Colonic mucosa (tissue), 4 donors: ENCODE results near the gene CPSF3. TPM values are rescaled to one million over a fixed set of nuclear protein-coding genes. Genes with fewer than 3 reads are reported as not detected.

Experiments used
- DNase-seq: peaks from one replicate; pipeline ENCODE4 v3.0.0-alpha.2; 2020
- H3K27ac ChIP-seq: fragments of 200-600 bp; one replicate; pipeline ENCODE4 v1.8.0; 2021
- H3K27me3 ChIP-seq: fragments of 200-600 bp; one replicate; pipeline ENCODE4 v1.8.0; 2021
- H3K36me3 ChIP-seq: fragments of 200-600 bp; one replicate; pipeline ENCODE4 v1.8.0; 2021
- H3K4me1 ChIP-seq: fragments of 200-600 bp; one replicate; pipeline ENCODE4 v1.8.0; 2021; ENCODE audit warnings: mild to moderate bottlenecking
- H3K4me3 ChIP-seq: fragments of 200-600 bp; one replicate; pipeline ENCODE4 v1.8.0; 2021
- H3K9ac ChIP-seq, 2 donors: one replicate each; pipeline ENCODE4 v1.7.0; 2013; ENCODE audit warnings: control low read depth in 2 of 2, low read depth in 2 of 2, low read length in 2 of 2
- H3K9me3 ChIP-seq: fragments of 200-600 bp; one replicate; pipeline ENCODE4 v1.8.0; 2021
- CTCF ChIP-seq: fragments of 200-600 bp; IDR thresholded peaks from one replicate; pipeline ENCODE4 v1.8.0; 2022; ENCODE audit warnings: antibody characterized with exemption, mild to moderate bottlenecking
- intact Hi-C: fragments of 100-400 bp; cut with DNase I; formaldehyde crosslinking; loops from one replicate; pipeline ENCODE4 v1.14.1; 2022
- total RNA-seq, 2 donors: library from RNA; stranded (reverse); fragmentation: NEBNext Ultra II Directional in 1 of 2; extraction: Animal tissue kit (Norgen Biotek cat#: 25700) in 1 of 2; gene quantifications; one replicate each; pipeline ENCODE4 v1.2.1, GENCODE V29; 2021
- donor health status: healthy.
- donor health status: DM: no; HTN: no; CAD: no.
- donor health status: DM: no; HTN: no; CAD: no.

CPSF3 gene
- total RNA-seq, 2 donors from 2014 or later, result 24.6 to 37.0 TPM

GRCh38 chr2:9423922-9424272, 443 bp downstream of the CPSF3 start:
- no peaks in the 10 kb centered on the region for H3K27me3 ChIP-seq
- intact Hi-C loops, result no loop called here
- H3K4me1 ChIP-seq, result peaks cover 4% of the 10 kb centered on the region
- no peak for DNase-seq
- peak overlapping the region; percentile 91 for H3K4me3 ChIP-seq
- H3K9me3 ChIP-seq, result no peaks in the 10 kb centered on the region
- peak overlapping the region; percentile 80 to 96 for H3K9ac ChIP-seq
- H3K36me3 ChIP-seq, result no peaks in the 10 kb centered on the region
- H3K27ac ChIP-seq, result peak overlapping the region; percentile 87
- TF ChIP-seq CTCF, result no peak

DNA sequence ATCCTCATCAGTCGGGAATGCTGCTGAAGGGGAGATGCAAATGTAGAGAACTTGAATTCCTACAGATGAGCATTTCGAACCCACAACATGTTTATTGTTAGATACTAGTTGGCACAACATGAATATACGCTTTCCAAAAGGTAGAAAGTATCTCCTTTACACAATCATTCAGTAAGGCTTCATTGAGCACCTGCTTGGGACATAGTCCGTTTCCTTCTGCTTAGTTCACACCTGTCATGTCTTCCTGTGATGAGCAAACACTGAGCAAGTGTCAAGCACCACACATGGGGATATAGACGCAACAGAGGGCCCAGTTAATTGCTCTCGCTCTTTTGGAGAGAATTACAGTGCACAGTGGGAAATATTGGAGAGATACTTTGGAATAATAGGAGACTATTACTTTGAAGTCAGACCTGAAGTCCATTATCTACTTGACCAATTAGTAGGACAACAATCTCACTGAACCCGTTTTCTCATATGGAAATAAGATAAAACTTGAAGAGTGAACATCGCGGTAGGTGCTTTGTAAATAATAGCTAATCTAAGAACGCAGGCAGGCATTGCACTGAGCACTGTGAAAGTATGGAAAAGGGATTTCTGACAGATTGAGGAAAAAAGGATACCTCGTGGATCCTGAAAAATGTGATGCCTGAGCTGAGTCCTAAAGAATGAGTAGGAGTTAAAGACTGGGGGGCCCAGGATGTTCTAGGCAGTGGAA, 1.2 kb downstream of the CPSF3 start:
- DNase-seq, result no peak
- Histone ChIP-seq H3K9me3 (no peaks in the 10 kb centered on the region), H3K36me3 (no peaks in the 10 kb centered on the region), H3K9ac (peak overlapping the region; percentile 80 to 96), H3K27me3 (no peaks in the 10 kb centered on the region), H3K4me1 (peaks cover 4% of the 10 kb centered on the region), H3K4me3 (peak overlapping the region; percentile 91), H3K27ac (no peak overlapping the region)
- TF ChIP-seq CTCF, result no peak
- intact Hi-C loops, result no loop called here

- intact Hi-C loops, result no loop called here
- Histone ChIP-seq H3K36me3 (peaks cover 13% of the 10 kb centered on the region), H3K27ac (no peak overlapping the region), H3K4me3 (no peak overlapping the region), H3K4me1 (no peaks in the 10 kb centered on the region), H3K27me3 (no peaks in the 10 kb centered on the region), H3K9ac (no peak overlapping the region), H3K9me3 (no peaks in the 10 kb centered on the region)
- no peak for DNase-seq
- TF ChIP-seq CTCF, result no peak
Measured at GRCh38 chr2:9428965-9429577, 5.6 kb downstream of the CPSF3 start.

GRCh38 chr2:9430316-9431293, 7.2 kb downstream of the CPSF3 start:
- no peak for DNase-seq
- Histone ChIP-seq H3K4me3 (no peak overlapping the region), H3K4me1 (no peaks in the 10 kb centered on the region), H3K27me3 (no peaks in the 10 kb centered on the region), H3K9ac (no peak overlapping the region), H3K36me3 (peaks cover 13% of the 10 kb centered on the region), H3K27ac (no peak overlapping the region), H3K9me3 (no peaks in the 10 kb centered on the region)
- intact Hi-C loops, result no loop called here
- no peak for TF ChIP-seq CTCF

DNA sequence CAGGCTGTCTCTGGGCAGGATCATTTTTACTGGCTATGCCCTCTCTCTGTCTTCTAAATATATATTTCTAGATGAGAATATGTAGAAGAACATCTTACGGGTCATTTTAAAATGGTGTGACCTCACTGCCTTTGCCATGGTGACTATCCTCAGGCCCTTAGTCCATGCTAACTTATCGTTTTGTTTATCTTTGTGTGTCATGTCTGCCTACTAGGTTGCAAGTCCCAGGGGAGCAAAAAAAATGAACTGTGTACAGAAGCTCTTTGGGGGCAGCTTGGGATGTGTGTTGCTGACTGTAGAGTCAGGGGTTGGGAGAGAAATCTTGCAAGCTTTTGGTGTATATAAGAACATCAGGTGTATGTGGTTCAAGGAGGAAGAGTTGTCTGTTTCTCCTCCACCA, 11.0 kb downstream of the CPSF3 start:
- Histone ChIP-seq H3K9ac (no peak overlapping the region), H3K36me3 (peaks cover 17% of the 10 kb centered on the region), H3K4me1 (no peaks in the 10 kb centered on the region), H3K4me3 (no peak overlapping the region), H3K9me3 (no peaks in the 10 kb centered on the region), H3K27me3 (no peaks in the 10 kb centered on the region), H3K27ac (no peak overlapping the region)
- TF ChIP-seq CTCF, result no peak
- intact Hi-C loops, result no loop called here
- no peak for DNase-seq
